H9 (cell line): ENCODE results near the gene OR52I1. TPM values are rescaled to one million over a fixed set of nuclear protein-coding genes. Genes with fewer than 3 reads are reported as not detected.

Experiments used
- DNase-seq: peaks from one replicate; pipeline ENCODE4 v3.0.0-alpha.2; 2017
- H2AFZ ChIP-seq: one replicate; pipeline ENCODE4 v1.6.1; 2013; ENCODE audit warnings: mild to moderate bottlenecking, low read length, control low read depth, moderate library complexity
- H2AK5ac ChIP-seq: 2 replicates; pipeline ENCODE4 v1.6.1; 2013; ENCODE audit warnings: low read length, control low read depth, mixed read lengths; ENCODE audit not compliant: insufficient read length
- H2BK120ac ChIP-seq: one replicate; pipeline ENCODE4 v1.6.1; 2013; ENCODE audit warnings: low read depth, mild to moderate bottlenecking, low read length, control low read depth, inconsistent platforms; ENCODE audit not compliant: poor library complexity, severe bottlenecking
- H2BK12ac ChIP-seq: 2 replicates; pipeline ENCODE4 v1.6.1; 2013; ENCODE audit warnings: low read length, control low read depth, mixed read lengths, low read depth; ENCODE audit not compliant: insufficient read length
- H2BK15ac ChIP-seq: 2 replicates; pipeline ENCODE4 v1.6.1; 2013; ENCODE audit warnings: low read depth, low read length, control low read depth
- H2BK20ac ChIP-seq: one replicate; pipeline ENCODE4 v1.6.1; 2013; ENCODE audit warnings: low read depth, mild to moderate bottlenecking, low read length, control low read depth, inconsistent platforms; ENCODE audit not compliant: poor library complexity, severe bottlenecking
- H2BK5ac ChIP-seq: 2 replicates; pipeline ENCODE4 v1.6.1; 2013; ENCODE audit warnings: low read length, control low read depth, mixed read lengths; ENCODE audit not compliant: insufficient read length
- H3K14ac ChIP-seq: 2 replicates; pipeline ENCODE4 v1.6.1; 2013; ENCODE audit warnings: low read length, control low read depth; ENCODE audit not compliant: insufficient read depth
- H3K18ac ChIP-seq: 2 replicates; pipeline ENCODE4 v1.6.1; 2013; ENCODE audit warnings: low read depth, mild to moderate bottlenecking, mixed read lengths, low read length, control low read depth; ENCODE audit not compliant: insufficient read length
- H3K23ac ChIP-seq: 2 replicates; pipeline ENCODE4 v1.6.1; 2013; ENCODE audit warnings: low read length, control low read depth, mixed read lengths, low read depth; ENCODE audit not compliant: insufficient read length
- H3K23me2 ChIP-seq: 2 replicates; pipeline ENCODE4 v1.6.1; 2013; ENCODE audit warnings: low read depth, mild to moderate bottlenecking, mixed read lengths, low read length, control low read depth; ENCODE audit not compliant: insufficient read length, poor library complexity, severe bottlenecking
- H3K27ac ChIP-seq: 2 replicates; pipeline ENCODE4 v1.5.1; 2013; ENCODE audit warnings: low read length, control low read depth, mixed read lengths, low read depth; ENCODE audit not compliant: insufficient read length
- H3K27me3 ChIP-seq: 2 replicates; pipeline ENCODE4 v1.6.1; 2013; ENCODE audit warnings: low read length, control low read depth, inconsistent platforms; ENCODE audit not compliant: insufficient read depth
- H3K4ac ChIP-seq: 2 replicates; pipeline ENCODE4 v1.6.1; 2013; ENCODE audit warnings: low read depth, mild to moderate bottlenecking, control low read depth, inconsistent platforms, low read length, moderate library complexity
- H3K4me1 ChIP-seq: 2 replicates; pipeline ENCODE4 v1.6.1; 2013; ENCODE audit warnings: low read length, control low read depth, inconsistent platforms; ENCODE audit not compliant: insufficient read depth
- H3K4me2 ChIP-seq: 2 replicates; pipeline ENCODE4 v1.6.1; 2013; ENCODE audit warnings: low read length, control low read depth, mixed read lengths; ENCODE audit not compliant: insufficient read length, insufficient read depth
- H3K56ac ChIP-seq: 2 replicates; pipeline ENCODE4 v1.6.1; 2013; ENCODE audit warnings: low read depth, mild to moderate bottlenecking, mixed read lengths, low read length, control low read depth; ENCODE audit not compliant: insufficient read length
- H3K79me1 ChIP-seq: 2 replicates; pipeline ENCODE4 v1.6.1; 2013; ENCODE audit warnings: low read depth, mild to moderate bottlenecking, moderate library complexity, low read length, control low read depth, inconsistent platforms; ENCODE audit not compliant: insufficient read depth, poor library complexity, severe bottlenecking
- H3K79me2 ChIP-seq: 2 replicates; pipeline ENCODE4 v1.6.1; 2013; ENCODE audit warnings: low read length, control low read depth, inconsistent platforms; ENCODE audit not compliant: insufficient read depth
- H3K9ac ChIP-seq: 2 replicates; pipeline ENCODE4 v1.6.1; 2013; ENCODE audit warnings: low read length, control low read depth, mixed read lengths; ENCODE audit not compliant: insufficient read length; ENCODE audit errors: extremely low read depth
- H3K9me3 ChIP-seq: one replicate; pipeline ENCODE4 v1.6.1; 2013; ENCODE audit warnings: low read depth, low read length, inconsistent platforms; ENCODE audit not compliant: control insufficient read depth
- H3T11ph ChIP-seq: one replicate; pipeline ENCODE4 v1.6.1; 2013; ENCODE audit warnings: mild to moderate bottlenecking, low read length, control low read depth, inconsistent platforms
- H4K20me1 ChIP-seq: one replicate; pipeline ENCODE4 v1.6.1; 2013; ENCODE audit not compliant: control insufficient read depth, insufficient read length, insufficient read depth
- H4K5ac ChIP-seq: 2 replicates; pipeline ENCODE4 v1.6.1; 2013; ENCODE audit warnings: low read depth, mild to moderate bottlenecking, mixed read lengths, low read length, control low read depth; ENCODE audit not compliant: insufficient read length
- H4K8ac ChIP-seq: replicated peaks from 2 replicates; pipeline ENCODE4 v1.6.1; 2013; ENCODE audit warnings: low read length, control low read depth, mixed read lengths, low read depth; ENCODE audit not compliant: insufficient read length
- H4K91ac ChIP-seq: 2 replicates; pipeline ENCODE4 v1.6.1; 2013; ENCODE audit warnings: low read depth, mild to moderate bottlenecking, moderate library complexity, mixed read lengths, low read length, control low read depth; ENCODE audit not compliant: insufficient read length
- H3K27ac Mint-ChIP-seq, 3 experiments: 2 replicates in 2 of 3; 3 replicates in 1 of 3; pipeline ENCODE4 v1.8.0; 2020 to 2021; ENCODE audit warnings: mixed read lengths in 3 of 3, mild to moderate bottlenecking in 1 of 3, moderate library complexity in 1 of 3
- H3K27me3 Mint-ChIP-seq: 2 replicates; pipeline ENCODE4 v1.8.0; 2021; ENCODE audit warnings: low read depth, mild to moderate bottlenecking, moderate library complexity, mixed read lengths
- H3K36me3 Mint-ChIP-seq, 3 experiments: 2 replicates in 2 of 3; 3 replicates in 1 of 3; pipeline ENCODE4 v1.8.0; 2020 to 2021; ENCODE audit warnings: low read depth in 3 of 3, mixed read lengths in 3 of 3; ENCODE audit not compliant: insufficient read depth in 1 of 3
- H3K4me1 Mint-ChIP-seq, 2 experiments: 2 replicates each; pipeline ENCODE4 v1.8.0; 2020; ENCODE audit warnings: mixed read lengths in 2 of 2
- H3K4me3 Mint-ChIP-seq, 2 experiments: 2 replicates in 1 of 2; 3 replicates in 1 of 2; pipeline ENCODE4 v1.8.0; 2020 to 2021; ENCODE audit warnings: mild to moderate bottlenecking in 2 of 2, mixed read lengths in 2 of 2, moderate library complexity in 1 of 2
- H3K9me3 Mint-ChIP-seq, 2 experiments: 2 replicates in 1 of 2; 3 replicates in 1 of 2; pipeline ENCODE4 v1.8.0; 2020; ENCODE audit warnings: mild to moderate bottlenecking in 2 of 2, mixed read lengths in 2 of 2, moderate library complexity in 1 of 2
- WGBS: extraction: QIAGEN DNeasy Blood & Tissue Kit; methylation state at CpG from one replicate; pipeline ENCODE4 v1.1.7; 2013; ENCODE audit warnings: missing lambda C conversion rate, low lambda C conversion rate, mixed read lengths; ENCODE audit not compliant: insufficient read length; ENCODE audit errors: extremely low coverage; 5-methylcytosine and 5-hydroxymethylcytosine counted together
- total RNA-seq: library from RNA; stranded (reverse); gene quantifications from 2 replicates; pipeline ENCODE4 v1.2.1, GENCODE V29; 2021
- TF ChIP-seq, protein P1 (sequence below): fragments of 200-600 bp; sonication (generic); conservative IDR thresholded peaks from 3 replicates; pipeline ENCODE4 v1.8.0; 2021; ENCODE audit warnings: antibody characterized with exemption, mild to moderate bottlenecking

Gene OR52I1
- total RNA-seq, 1 experiment from 2014 or later, result not detected

DNA sequence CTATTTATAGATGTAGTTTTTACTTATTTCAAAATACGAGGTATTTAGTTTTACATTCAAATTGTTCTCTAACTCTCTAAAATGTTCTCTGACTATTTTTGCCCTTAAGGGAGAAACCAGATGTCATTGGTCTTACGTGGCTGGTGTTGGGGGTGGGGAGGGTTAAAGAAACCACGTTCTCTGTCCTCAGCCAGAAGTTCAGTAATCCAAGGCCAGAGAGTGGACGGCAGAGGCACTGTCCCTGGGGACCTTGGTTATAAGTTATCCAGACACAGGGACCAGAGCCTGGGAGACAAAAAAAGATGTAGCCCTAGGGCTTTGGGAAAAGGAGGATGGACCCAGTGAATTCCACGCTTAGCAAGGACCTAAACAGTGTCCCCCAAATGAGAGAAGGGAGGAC lies 49.2 kb downstream of the OR52I1 start:
- Mint-ChIP-seq H3K4me1 (peaks cover 3 to 11% of the 10 kb centered on the region in 2 experiments; a peak in 3 of 4 replicates), H3K4me3 (no peak overlapping the region)
- H3K27me3 ChIP-seq, result no peaks in the 10 kb centered on the region

More for the DNA sequence above, 49.2 kb downstream of the OR52I1 start:
- H3K9ac ChIP-seq, result no peak overlapping the region
- H3K23me2 ChIP-seq, result no peaks in the 10 kb centered on the region
- H3T11ph ChIP-seq, result no peak overlapping the region
- no peak overlapping the region for H2BK120ac ChIP-seq
- no peak overlapping the region for H3K27ac Mint-ChIP-seq
- H2BK15ac ChIP-seq, result no peak overlapping the region
- no peak overlapping the region for H4K5ac ChIP-seq
- no peaks in the 10 kb centered on the region for H3K9me3 Mint-ChIP-seq
- no peaks in the 10 kb centered on the region for H3K79me2 ChIP-seq
- no peak overlapping the region for H2BK12ac ChIP-seq
- no peaks in the 10 kb centered on the region for H3K9me3 ChIP-seq
- no CpG with 5 or more reads among the region's 5 CpGs for WGBS
- H2BK5ac ChIP-seq, result no peak overlapping the region
- H3K79me1 ChIP-seq, result no peaks in the 10 kb centered on the region
- H4K8ac ChIP-seq, result no peak overlapping the region
- no peak overlapping the region for H3K56ac ChIP-seq
- no peak overlapping the region for H4K91ac ChIP-seq
- no peaks in the 10 kb centered on the region for H3K36me3 Mint-ChIP-seq
- no peak overlapping the region for H3K4ac ChIP-seq
- no peaks in the 10 kb centered on the region for H3K4me1 ChIP-seq
- no peak overlapping the region for H2AK5ac ChIP-seq
- H3K27me3 Mint-ChIP-seq, result peaks cover 1% of the 10 kb centered on the region
- no peak overlapping the region for H3K18ac ChIP-seq
- no peak overlapping the region for H2BK20ac ChIP-seq
- H3K4me2 ChIP-seq, result no peak overlapping the region
- H2AFZ ChIP-seq, result no peak overlapping the region
- no peak overlapping the region for H3K27ac ChIP-seq
- H4K20me1 ChIP-seq, result no peaks in the 10 kb centered on the region
- no peak overlapping the region for H3K14ac ChIP-seq
- TF ChIP-seq, protein P1, sequence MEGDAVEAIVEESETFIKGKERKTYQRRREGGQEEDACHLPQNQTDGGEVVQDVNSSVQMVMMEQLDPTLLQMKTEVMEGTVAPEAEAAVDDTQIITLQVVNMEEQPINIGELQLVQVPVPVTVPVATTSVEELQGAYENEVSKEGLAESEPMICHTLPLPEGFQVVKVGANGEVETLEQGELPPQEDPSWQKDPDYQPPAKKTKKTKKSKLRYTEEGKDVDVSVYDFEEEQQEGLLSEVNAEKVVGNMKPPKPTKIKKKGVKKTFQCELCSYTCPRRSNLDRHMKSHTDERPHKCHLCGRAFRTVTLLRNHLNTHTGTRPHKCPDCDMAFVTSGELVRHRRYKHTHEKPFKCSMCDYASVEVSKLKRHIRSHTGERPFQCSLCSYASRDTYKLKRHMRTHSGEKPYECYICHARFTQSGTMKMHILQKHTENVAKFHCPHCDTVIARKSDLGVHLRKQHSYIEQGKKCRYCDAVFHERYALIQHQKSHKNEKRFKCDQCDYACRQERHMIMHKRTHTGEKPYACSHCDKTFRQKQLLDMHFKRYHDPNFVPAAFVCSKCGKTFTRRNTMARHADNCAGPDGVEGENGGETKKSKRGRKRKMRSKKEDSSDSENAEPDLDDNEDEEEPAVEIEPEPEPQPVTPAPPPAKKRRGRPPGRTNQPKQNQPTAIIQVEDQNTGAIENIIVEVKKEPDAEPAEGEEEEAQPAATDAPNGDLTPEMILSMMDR, result no peak
- DNase-seq, result no peak
- no peak overlapping the region for H3K23ac ChIP-seq
